ENCODE results near the gene ROBO1.

The ROBO1 gene

DNA sequence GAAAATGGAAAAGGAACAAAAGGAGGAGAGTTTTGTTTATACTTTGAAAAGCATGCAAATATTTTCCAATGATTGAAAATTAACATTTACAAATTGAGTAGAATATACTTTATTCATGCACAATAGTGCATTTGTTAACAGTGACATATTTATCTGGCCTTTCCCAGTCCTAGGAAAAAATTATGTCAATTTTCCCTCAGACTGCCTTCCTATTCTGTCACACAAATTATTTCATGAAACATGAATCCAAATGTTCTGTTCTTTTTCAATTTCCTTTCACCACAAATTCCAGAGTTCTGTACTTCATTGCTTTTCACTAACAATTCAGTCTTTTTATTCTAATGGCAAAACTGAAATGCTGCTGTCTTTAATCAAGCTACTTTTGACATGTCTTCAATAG, 945.1 kb downstream of the ROBO1 start:
- DNase-seq, result no peak

DNA sequence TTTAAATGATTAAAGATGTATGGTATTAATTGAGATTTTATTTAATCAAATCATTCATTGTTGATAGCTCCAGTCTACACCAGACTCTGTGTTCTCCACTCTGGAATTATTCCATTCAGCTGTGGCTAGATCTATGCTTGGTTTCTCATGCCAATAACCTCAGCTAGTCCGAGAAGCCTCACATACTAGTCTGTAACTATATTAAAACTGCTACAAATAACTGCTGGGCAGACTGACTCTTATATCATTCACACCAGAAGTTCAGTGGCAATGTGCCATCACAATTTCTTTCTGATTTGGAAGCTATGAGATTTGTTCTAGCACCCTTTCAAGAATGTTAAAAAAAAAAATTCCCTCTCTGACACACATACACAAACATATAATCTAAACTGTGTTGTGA, 947.3 kb downstream of the ROBO1 start:
- DNase-seq, result no peak

DNA sequence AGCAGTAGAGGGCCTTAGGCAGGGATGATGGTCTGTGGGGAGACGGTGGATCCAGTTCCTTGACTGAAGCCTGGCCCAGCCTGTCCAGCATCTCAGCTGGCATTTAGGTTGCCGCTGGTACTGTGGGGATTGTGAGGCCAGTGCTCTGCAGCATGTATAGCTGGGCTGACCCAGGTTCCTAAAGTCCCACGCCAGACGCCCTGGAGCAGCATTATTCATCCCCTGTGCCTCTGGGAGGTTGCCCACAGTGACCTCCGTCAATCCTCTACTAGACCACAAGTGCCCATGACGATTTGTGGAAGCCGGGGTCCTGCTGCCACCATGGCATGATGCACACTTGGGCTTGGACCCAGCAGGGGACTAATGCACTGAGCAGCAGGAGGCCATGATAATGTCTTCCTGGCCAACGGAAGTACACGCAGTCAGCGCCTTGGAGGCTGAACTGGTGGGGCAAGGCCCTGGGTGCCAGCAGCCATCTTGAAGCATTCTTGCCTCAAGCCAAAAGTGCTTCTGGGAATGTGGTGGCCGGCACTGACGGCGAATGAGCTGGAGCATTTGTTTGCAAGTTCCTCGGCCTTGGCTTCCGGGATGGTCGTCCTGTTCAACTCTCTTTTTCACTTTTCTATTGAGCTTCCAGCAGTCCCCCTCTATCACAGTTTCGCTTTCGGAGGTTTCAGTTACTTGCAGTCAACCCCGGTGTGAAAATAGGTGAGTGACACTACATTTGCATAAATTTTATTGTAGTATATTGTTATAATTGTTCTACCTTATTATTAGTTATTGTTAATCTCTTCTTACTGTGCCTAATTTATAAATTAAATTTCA, 949.4 kb downstream of the ROBO1 start:
- no peak for DNase-seq

DNA sequence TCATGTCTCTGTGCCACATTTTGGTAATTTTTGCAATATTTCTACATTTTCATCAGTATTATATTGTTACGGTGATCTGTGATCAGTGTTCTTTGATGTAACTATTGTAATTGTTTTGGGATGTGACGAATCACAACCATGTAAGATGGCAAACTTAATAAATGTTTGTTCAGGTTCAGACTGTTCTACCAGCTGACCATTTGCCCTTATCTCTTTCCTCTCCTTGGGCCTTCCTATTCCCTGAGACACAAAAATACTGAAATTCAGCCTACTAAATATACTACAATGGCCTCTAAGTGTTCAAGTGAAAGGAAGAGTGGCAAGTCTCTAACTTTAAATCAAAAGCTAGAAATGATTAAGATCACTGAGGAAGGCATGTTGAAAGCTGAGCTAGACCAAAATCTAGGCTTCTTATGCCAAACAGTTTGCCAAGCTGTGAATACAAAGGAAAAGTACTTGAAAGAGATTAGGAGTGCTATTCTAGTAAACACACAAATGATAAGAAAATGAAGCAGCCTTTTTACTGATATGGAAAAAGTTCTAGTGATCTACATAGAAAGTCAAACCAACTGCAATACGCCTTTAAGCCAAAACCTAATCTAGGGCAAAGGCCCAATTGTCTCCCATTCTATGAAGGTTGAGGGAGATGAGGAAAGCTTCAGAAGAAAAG, 952.8 kb downstream of the ROBO1 start:
- no peak for DNase-seq

DNA sequence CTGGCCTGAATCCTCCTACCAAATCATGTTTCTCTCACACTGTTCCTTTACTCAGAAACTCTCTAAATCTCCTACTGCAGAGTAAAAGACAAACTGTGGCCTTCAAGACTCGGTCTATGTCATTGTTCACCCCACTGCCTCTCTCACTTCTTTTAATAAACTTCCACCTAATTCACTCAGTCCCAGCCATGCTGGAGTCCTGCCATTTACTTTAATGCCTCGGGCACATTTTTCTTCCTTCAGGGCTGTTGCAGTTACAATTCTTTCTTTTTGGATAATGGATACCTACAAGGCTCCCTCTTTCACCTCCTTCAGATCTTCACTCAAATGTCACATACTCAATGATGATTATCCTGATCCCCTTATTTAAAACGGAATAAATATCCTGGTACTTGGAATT, 955.6 kb downstream of the ROBO1 start:
- DNase-seq, result no peak

- no peak for DNase-seq
Measured at GRCh38 chr3:78809966-78810365, 957.8 kb downstream of the ROBO1 start.

GRCh38 chr3:78804251-78805037, 963.4 kb downstream of the ROBO1 start:
- no peak for DNase-seq

- no peak for DNase-seq
Measured at GRCh38 chr3:78802562-78802930, 965.3 kb downstream of the ROBO1 start.

DNA sequence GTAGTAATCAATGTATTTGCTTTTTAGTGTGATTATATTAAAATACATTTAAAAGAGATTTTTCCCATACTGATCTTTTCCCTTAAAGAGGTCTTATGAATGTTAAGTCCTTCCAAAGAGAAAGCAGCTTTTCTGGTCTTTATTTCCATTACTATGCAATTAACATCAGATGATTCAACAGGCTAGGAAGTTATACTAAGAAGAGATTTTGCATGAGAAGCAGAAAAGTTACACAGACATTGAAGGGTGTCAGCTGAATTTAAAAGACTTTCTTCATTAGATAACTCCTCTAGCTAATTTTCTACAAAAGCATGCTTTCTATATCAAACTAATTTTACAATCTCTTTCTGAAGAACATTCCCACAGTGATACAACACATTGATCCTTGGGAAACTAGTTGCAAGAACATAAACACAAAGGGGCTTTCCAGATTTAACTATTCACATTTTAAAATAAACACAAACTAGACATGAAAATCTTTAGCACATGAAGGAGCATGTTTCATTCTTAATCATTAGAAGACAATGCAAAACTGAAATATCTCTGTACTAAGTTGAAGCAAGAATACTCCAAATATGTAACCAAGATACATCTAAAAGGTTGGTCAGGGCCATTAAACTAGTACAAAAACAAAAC, 965.8 kb downstream of the ROBO1 start:
- no peak for DNase-seq

GRCh38 chr3:78799681-78800080, 968.1 kb downstream of the ROBO1 start:
- no peak for DNase-seq

- DNase-seq, result no peak
Measured at GRCh38 chr3:78798266-78798832, 969.4 kb downstream of the ROBO1 start.

- peak; percentile 1 for DNase-seq
Measured at GRCh38 chr3:78794431-78794830, 973.4 kb downstream of the ROBO1 start.

GRCh38 chr3:78792733-78793132, 975.1 kb downstream of the ROBO1 start:
- DNase-seq, result no peak

GRCh38 chr3:78792212-78792611, 975.6 kb downstream of the ROBO1 start:
- DNase-seq, result no peak

GRCh38 chr3:78791753-78792152, 976.0 kb downstream of the ROBO1 start:
- DNase-seq, result peak; percentile 48

GRCh38 chr3:78788839-78789238, 979.0 kb downstream of the ROBO1 start:
- DNase-seq, result no peak

DNA sequence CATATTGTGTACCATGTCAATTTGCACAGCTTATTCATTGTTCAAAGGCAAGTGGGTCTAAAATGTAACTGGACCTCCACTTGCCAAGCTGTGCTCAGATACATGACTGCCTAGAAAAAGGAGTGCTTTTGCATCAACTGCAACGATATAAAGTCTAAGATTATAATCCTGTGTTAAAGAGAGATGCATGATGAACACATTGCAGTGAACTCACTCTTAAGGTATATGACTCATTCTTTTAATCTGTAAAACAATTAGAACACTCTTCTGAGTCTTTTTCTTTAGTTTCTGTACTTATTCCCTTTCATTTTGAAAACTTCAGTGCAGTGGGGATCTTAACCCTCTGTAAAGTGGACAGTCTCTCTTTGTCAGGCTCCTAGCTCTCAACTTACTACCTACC, 982.8 kb downstream of the ROBO1 start:
- DNase-seq, result no peak

GRCh38 chr3:78781351-78781750, 986.4 kb downstream of the ROBO1 start:
- DNase-seq, result no peak

DNA sequence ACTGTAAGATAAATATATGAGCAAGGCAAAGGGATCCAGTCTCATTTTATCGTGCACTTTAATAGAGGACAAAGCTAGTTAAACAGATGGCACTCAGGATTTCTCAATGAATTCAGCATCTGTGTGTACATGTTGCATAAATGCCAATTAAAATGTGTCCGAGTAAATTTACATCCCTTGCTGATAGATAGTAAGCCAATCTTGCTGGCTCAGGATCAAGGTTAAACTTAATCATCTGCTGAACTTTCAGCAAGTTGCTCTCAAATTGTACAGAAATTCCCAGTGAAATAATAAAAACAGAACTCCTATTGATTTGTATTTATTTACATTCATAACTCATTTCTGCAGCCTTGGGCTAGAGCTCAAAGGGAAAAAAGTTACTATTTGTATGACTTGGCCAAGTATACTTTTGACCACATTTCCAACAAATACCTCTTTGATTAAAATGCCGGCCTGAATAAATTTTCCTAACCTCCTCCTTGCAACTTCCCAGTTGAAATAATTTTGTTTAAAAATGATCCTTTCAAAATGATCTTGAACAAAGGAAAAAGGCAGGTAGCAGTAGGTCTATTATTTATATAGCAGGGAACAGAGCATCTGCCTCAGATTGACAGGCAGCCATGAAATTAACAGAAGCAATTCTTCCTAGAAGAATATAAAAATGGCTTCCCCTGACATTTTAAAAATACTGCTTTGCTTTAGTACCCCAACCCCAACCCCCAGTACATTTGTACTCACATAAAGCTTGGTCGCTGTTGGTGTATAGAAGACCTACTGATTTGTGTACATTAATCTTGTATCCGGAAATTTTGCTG, 1001.9 kb downstream of the ROBO1 start:
- DNase-seq, result peak; percentile 44

DNA sequence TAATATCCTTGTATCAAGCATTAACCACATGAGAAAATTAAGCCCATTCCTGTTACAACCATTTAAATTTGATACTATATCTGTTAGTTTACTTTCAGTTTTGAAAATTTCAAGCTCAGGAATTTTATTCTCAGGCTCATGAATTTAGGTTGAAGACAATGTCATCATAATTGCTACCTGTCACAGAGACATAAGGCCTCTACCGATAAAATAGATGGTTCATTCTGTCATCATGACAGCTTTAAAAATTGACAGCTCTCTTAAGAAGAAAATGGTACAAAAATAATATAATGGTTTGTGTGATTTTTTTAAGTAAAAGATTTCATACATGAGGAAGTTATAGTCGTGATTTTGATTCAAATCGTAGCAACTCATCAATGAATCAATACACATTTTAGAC, 1003.2 kb downstream of the ROBO1 start:
- no peak for DNase-seq

GRCh38 chr3:78762121-78762520, 1005.7 kb downstream of the ROBO1 start:
- DNase-seq, result no peak

DNA sequence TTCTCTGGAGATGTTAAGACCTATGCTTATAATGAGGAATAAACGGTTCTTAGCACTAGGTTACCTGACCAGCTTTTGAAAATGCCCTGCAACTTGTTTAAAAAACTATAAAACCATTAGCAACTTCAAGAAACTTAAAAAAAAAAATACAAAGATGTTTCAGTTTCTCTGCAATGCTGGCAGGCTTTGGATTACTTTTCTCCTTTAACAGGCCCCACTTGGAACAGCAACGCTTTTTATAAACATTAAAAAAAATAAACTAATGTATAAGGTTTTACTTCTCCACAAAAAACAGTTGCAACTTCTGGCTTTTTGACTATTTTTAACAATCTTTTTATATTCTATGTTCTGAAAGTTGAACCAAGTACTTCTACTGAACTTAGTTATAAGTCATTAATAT, 1006.7 kb downstream of the ROBO1 start:
- DNase-seq, result no peak

Measured in NCI-H345 (cell line).